Raji (cell line): Measurements from ENCODE around the gene TTYH3.

Experiments
- POLR2A ChIP-seq: IDR thresholded peaks from 2 replicates; pipeline ENCODE4 v1.6.1; 2011; ENCODE audit warnings: low read depth, low read length, control low read depth; ENCODE audit not compliant: insufficient read depth

Gene TTYH3

DNA sequence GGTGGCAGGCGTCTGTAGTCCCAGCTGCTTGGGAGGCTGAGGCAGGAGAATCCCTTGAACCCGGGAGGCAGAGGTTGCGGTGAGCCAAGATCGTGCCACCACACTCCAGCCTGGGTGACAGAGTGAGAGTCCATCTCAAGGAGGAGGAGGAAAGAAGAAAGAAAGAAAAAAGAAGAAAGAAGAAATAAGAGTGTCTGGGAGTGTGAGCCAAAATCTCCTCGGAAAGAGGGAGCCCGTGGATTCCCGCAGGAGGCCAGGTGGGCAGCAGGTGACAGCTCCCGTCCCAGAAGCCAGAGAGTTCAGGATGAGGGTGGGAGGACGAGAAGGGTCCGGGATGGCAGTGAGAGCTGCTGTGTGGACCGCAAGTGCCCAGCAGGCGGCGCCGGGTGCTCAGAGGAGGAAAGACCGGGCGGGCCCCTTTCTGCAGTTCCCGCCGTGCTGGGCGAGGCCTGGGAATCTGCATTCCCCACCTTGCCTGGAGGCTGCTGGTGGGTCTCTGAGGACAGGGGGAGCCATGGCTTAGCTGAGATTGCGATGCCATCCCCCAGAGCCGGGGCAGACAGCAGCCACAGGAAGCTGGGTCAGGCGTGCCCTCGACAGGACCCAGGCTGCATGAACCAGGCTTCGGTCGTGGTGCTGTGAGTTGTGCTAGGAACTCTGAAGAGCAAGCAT is 39.1 kb downstream of the TTYH3 start:
- no peak for TF ChIP-seq POLR2A

DNA sequence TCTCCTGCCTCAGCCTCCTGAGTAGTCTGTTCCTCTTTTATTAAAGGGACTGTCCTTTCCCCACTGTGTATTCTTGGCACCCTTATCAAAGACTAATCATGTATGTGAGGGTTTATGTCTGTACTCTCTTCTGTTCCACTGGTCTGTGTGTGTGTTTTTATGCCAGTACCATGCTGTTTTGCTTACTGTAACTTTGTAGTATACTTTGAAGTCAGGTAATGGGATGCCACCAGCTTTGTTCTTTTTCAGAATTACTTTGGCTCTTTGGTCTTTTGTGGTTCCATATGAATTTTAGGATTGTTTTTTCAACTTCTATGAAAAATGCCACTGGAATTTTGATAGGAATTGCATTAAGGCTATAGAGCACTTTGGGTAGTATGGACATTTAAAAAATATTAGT is 42.1 kb downstream of the TTYH3 start:
- no peak for TF ChIP-seq POLR2A

DNA sequence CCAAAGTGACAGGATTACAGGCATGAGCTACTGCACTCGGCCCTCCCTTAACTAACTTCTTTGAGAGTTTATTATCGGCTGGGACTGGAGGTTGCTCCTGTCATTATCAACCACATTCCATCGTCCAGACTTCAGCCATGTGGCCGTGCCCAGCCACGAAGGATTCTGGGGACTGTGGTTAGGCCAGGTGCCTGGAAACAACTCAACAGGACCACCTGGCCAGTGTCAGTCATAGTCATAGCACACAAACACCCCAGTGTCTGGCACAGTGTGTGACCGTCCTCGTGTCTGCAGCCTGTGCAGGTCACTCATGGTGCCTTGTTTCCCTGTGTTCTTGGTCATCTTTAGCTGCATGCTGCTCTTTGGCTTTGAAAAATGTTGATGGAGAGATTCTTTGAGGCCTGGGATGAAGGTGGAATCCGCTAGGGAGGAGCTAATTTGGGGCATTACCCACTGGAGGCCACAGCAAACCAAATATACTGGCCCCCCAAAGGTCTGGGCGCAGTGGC is 43.5 kb downstream of the TTYH3 start:
- no peak for TF ChIP-seq POLR2A

DNA sequence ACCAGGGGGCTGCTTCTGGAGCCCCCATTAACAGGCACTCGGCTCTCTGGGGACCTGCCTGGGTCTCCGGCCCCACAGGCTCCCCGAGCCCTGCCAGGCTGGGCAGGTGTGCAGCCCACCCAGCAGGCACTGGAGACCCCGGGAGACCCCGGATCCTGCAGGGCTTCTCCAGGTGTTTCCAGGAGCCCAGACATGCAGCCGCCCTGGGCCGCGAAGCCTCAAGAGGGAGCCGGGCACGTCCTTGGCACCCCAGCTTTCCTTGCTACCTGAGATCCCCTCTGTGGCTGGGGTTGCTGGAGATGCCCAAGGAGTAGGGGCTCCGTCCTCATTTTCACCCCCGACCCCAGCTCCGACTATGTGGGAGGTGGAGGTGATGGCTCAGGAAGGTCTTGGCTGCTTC is 48.5 kb downstream of the TTYH3 start:
- TF ChIP-seq POLR2A: no peak

DNA sequence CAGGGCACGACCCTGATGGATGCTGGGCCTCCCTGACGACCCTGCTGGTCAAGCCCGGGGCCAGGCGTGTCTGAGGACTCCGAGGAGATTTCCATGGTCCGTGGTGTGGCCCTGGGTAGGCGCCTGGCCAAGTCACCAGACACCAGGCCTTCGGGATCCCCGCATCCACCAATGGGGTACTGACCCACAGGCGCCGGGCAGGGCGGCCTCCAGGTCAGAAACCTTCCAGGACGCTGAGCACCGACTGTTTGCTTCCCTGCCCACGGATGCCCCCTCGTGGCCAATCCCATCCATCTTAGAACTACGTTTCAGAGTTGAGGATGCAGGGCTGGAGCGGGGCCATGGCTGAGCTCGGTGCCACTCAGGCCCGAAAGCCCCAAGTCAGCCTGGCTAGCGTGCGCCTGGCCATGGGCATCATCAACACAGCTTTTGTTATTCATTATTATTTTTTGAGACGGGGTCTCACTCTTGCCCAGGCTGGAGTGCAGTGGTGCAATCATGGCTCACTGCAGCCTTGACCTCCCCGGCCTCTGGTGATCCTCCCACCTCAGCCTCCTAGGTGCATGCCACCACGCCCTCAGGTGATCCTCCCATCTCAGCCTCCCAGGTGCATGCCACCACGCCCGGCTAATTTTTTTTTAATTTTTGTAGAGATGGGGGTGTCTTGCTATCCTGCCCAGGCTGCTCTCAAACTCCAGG is 49.2 kb downstream of the TTYH3 start:
- TF ChIP-seq POLR2A: no peak

DNA sequence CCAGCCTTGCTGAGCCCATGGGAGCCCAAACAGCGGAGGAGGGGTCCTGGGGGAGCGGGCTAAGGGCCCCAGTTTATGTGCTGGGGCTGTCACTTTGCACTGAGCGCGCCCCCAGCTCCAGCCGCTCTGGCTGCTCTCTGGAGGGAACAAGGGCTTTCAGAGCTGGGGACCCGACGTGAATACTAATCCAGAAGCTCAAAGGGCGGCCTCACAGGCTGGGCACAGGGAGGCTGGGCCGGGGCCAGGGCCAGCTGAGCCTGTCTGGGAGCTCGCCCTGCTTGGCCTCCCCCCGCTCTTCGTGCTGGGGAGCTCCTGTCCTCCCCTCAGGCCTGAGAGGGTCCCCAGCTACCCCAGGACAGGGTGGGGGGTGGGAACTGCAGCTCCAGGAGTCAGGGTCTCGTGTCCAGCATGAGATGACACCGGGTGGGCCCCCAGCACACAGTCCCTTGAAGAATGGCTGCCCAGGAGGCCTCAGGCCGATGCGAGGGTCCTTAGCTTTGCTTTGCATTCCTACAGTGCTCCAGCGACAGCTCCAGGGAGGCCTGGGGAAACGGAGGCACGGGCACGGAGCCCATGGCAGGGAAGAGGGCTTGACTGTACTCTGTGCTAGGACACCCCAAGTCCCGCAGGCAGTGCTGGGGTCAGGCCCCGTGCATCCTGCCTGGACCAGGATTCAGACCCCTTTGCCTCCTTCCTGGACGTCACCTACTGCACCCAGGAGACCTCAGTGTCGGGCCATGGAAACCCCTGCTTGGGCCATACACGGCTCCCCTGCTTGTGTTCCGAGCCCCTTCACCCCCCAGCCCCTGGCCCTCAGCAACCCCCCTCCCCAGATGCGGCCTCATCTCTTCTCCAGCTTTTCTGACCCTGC is 50.4 kb downstream of the TTYH3 start:
- no peak for TF ChIP-seq POLR2A

DNA sequence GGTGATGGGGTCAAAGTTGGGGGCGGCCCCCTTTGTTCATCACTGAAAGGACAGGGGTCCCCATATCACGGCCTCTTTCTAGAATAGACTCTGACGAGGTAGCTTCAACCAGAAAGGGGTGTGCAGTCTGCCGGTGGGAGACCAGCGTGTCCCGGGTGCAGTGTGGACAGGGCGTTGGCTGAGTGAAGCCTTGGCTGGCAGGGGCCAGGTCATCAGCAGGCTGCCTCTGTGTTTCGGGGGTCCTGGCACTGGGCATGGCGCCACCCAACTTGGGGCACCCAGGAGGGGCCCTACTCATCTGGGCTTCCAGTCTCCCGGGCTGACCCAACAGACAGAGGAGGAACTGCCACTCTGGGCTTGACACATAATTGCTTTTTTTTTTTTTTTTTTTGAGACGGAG is 52.7 kb downstream of the TTYH3 start:
- TF ChIP-seq POLR2A: no peak

DNA sequence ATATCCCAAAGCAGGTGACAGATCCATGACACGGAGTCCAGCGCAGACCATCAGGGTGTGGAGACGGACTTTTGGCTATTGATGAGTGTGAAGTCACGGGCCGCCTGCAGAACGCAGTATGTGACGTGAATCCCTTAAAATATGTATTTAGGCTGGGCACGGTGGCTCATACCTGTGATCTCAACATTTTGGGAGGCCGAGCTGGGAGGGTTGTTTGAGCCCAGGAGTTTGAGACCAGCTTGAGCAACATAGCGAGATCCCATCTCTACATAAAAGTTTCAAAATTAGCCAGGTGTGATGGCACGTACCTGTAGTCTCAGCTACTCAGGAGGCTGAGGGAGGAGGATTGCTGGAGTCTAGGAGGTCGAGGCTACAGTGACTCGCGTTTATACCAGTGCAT is 54.3 kb downstream of the TTYH3 start:
- no peak for TF ChIP-seq POLR2A

DNA sequence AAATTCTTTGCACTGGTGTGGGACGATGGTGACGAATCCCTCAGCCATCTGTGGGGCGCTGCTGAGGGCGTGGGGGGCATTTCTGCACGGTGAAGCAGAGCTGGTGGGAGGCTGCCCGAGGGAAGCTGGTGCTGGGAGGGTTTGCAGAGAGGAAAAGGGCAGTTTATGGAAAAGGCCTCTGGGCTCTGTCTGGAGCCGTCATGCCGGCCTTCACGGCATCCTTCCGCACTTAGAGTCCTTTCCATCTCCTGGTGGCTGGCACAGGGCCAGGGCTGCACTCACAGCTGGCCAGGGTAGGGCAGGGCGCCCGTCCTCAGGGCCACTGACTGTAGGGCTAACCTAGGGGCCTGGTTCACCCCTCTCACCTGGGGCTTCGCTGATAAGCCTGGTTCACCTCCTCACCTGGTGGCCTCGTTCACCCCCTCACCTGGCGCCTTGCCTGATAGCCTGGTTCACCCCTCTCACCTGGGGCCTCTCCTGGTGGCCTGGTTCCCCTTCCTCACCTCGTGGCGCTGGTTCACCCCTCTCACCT is 55.6 kb downstream of the TTYH3 start:
- no peak for TF ChIP-seq POLR2A

DNA sequence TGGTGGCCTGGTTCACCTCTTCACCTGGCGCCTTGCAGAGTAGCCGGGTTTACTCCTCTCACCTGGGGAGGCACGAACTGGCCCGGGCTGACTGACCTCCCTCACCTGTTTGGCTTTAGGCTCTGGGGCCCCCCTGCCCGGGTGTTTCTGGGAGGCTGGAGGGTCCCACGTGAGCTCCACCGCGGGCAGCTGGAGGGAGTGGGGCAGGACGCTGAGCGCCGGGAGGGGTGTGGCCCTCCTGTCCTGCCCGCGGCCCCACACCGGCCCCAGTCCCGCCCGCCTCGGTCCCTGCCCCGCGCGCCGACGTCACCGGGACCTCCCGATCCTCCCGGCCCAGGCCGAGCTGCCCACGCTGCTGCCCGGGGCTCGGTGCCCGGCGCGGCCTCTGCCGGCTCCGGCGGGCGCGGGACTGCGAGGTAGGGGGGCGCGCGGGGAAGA is 56.1 kb downstream of the TTYH3 start, which contains the start of gene AMZ1:
Gene AMZ1, plus strand, starts transcription at position 322 of the 438 bp plus-strand sequence. CDS start 12,250 bp downstream, outside the sequence.
- TF ChIP-seq POLR2A: no peak

DNA sequence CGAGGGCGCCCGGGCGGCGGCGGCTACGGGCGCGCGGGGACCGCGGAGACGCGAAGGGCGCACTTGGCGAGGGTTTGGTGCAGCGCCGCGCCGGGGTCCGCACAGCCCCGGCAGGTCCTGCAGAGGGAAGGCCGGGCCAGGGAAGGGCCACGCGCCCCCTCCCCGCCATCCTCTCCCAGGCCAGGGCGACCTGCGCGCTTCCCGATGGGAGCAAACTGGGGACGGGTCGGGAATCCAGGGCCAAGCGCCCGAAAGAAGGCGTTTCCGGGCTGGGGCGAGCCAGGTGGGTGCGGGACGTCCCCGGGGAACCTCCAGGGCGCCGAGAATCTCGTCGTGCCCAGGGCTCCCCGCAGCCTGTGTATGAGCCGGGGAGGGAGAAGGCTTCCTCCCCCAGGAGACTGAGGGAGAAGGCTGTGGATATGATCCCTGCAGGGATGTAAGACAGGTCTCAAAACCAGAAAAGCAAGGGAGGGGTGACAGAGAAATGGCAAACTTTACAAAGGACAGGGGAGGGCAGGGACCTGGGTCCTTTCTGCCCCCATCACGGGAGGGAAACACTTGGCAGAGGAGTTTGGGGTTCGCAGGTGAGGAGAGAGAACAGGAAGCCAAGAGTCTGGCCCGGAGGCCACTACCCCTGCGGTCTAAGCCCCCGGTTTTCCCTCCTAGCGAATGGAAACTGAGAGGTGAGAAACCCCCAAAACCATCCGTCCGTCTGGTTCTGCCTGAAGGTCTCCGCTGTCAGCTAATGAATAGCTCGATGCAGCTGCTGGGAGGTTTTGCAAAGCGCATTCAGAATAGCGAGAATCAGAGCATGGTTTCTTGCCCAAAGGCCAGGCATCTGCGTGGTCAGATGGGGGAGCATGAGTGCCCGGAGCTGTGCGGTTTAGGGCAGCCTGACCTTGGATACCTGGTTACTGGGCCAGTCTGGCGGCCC is 56.9 kb downstream of the TTYH3 start:
- no peak for TF ChIP-seq POLR2A

DNA sequence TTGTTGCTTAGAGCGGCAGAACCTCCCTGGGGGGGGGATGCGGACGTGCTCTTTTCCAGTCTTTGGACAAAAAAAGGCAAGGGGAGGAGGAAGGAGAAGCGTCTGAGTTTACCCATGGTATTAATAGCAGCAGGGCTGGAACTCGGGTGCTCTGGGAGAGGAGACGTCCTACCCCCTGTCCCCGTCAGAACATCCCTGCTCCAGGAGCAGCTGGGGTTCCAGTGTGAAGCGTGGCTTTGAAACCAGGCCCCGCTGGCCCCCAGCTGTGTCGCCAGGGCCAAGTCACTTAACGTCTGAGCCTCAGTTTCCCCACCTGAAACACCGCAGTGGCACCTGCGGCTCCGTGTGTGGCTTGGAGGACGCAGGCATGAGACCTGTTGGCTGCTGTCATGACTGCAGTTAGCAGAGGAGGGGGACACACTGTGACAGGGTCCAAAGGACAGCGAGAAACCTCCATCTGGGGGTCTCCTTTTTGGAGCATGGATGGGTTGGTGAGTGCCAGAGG is 57.6 kb downstream of the TTYH3 start:
- no peak for TF ChIP-seq POLR2A

DNA sequence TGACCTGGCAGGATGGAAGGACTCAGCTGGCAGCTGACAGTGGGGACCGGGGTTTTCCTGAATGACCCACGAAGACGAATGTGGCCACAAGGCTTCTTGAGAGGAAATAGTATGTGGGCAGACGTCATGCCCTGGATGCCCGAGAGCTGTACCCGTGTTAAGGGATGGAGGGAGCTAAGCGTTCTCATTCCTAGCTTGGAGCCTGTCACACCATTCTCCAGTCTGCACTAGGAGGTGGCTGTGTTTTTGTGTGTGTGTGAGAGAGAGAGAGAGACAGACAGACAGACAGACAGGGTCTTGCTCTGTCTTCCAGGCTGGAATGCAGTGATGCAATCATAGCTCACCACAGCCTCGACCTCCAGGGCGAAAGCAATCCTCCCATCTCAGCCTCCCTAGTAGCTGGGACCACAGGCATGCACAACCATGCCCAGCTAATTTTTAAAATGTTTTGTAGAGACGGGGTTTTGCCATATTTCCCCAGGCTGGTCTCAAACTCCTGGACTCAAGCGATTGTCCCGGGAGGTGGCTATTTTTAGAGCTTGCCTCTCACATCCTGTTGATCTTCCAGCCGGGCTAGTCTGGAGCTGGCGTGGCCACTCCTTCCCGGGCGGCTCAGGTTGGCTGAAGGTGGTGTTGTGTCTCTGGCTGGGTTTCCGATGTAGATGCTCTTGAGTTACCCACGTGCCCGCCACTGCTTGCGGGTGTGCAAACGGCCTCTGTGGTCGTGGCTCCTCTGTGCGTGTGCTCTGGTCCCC is 58.3 kb downstream of the TTYH3 start:
- no peak for TF ChIP-seq POLR2A
